Left ventricle myocardium inferior (tissue), 1 donor: Measurements from ENCODE around the gene CTNNA2. TPM values are rescaled to one million over a fixed set of nuclear protein-coding genes. Genes with fewer than 3 reads are reported as not detected.

Source experiments
- DNase-seq: peaks from one replicate; pipeline ENCODE4 v3.0.0-alpha.2; 2020
- H3K27ac ChIP-seq: fragments of 200-600 bp; replicated peaks from 2 replicates; pipeline ENCODE4 v1.8.0; 2021
- H3K27me3 ChIP-seq: fragments of 200-600 bp; 2 replicates; pipeline ENCODE4 v1.8.0; 2021; ENCODE audit warnings: low read depth
- H3K36me3 ChIP-seq: fragments of 200-600 bp; 2 replicates; pipeline ENCODE4 v1.8.0; 2021
- H3K4me1 ChIP-seq: fragments of 200-600 bp; 2 replicates; pipeline ENCODE4 v1.8.0; 2021
- H3K4me3 ChIP-seq: fragments of 200-600 bp; 2 replicates; pipeline ENCODE4 v1.8.0; 2021; ENCODE audit warnings: mild to moderate bottlenecking, moderate library complexity
- H3K9me3 ChIP-seq: fragments of 200-600 bp; replicated peaks from 2 replicates; pipeline ENCODE4 v1.8.0; 2021
- CTCF ChIP-seq: fragments of 200-600 bp; IDR thresholded peaks from 2 replicates; pipeline ENCODE4 v1.8.0; 2021; ENCODE audit warnings: antibody characterized with exemption, mild to moderate bottlenecking, borderline replicate concordance
- intact Hi-C: fragments of 100-400 bp; cut with micrococcal nuclease; formaldehyde crosslinking; loops from one replicate; pipeline ENCODE4 v1.11.0; 2022
- total RNA-seq: library from RNA; stranded (reverse); fragmentation: NEBNext Ultra II Directional; extraction: Animal tissue kit (Norgen Biotek cat#: 25700); gene quantifications from one replicate; pipeline ENCODE4 v1.2.1, GENCODE V29; 2021
- donor health status: DM: no; HTN: yes; CAD: no; lungs with severe emphysema.

The CTNNA2 gene
- total RNA-seq, 1 donor from 2014 or later: not detected

- no peaks in the 10 kb centered on the region for H3K27me3 ChIP-seq
- H3K4me1 ChIP-seq: no peaks in the 10 kb centered on the region
- no peak for DNase-seq
- H3K36me3 ChIP-seq: no peaks in the 10 kb centered on the region
- intact Hi-C loops: no loop called here
- H3K9me3 ChIP-seq: no peaks in the 10 kb centered on the region
- no peak for TF ChIP-seq CTCF
- H3K27ac ChIP-seq: no peak overlapping the region
- no peak overlapping the region for H3K4me3 ChIP-seq
Observed at GRCh38 chr2:79530443-79530842, 17.6 kb downstream of the CTNNA2 start.

DNA sequence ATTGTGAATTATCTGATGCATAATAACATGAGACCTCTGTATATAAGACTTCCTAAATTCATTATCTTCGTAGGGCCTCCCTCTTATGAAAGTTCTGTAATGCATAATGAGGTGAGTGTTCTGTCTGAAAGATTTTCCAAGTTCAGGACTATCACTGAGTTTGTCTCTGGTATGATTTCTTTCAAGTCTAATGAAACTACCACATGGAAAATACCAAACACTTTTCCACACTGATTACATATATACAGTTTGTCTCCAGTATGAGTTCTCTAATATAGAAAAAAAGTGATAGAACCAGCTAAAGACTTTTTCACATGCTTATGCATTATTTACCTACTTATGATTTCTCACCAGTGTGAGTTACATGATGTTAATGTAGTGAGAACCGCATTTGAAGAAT lies 34.7 kb downstream of the CTNNA2 start:
- DNase-seq: no peak
- H3K27me3 ChIP-seq: no peaks in the 10 kb centered on the region
- H3K4me3 ChIP-seq: no peak overlapping the region
- H3K27ac ChIP-seq: no peak overlapping the region
- H3K4me1 ChIP-seq: no peaks in the 10 kb centered on the region
- no peak for TF ChIP-seq CTCF
- no peaks in the 10 kb centered on the region for H3K36me3 ChIP-seq
- intact Hi-C loops: no loop called here
- H3K9me3 ChIP-seq: peaks cover 98% of the 10 kb centered on the region

- no peaks in the 10 kb centered on the region for H3K27me3 ChIP-seq
- no peaks in the 10 kb centered on the region for H3K4me1 ChIP-seq
- no peak overlapping the region for H3K27ac ChIP-seq
- no peaks in the 10 kb centered on the region for H3K36me3 ChIP-seq
- TF ChIP-seq CTCF: no peak
- H3K9me3 ChIP-seq: peaks cover 82% of the 10 kb centered on the region
- intact Hi-C loops: no loop called here
- no peak for DNase-seq
- no peak overlapping the region for H3K4me3 ChIP-seq
Observed at GRCh38 chr2:79552653-79553052, 39.8 kb downstream of the CTNNA2 start.

DNA sequence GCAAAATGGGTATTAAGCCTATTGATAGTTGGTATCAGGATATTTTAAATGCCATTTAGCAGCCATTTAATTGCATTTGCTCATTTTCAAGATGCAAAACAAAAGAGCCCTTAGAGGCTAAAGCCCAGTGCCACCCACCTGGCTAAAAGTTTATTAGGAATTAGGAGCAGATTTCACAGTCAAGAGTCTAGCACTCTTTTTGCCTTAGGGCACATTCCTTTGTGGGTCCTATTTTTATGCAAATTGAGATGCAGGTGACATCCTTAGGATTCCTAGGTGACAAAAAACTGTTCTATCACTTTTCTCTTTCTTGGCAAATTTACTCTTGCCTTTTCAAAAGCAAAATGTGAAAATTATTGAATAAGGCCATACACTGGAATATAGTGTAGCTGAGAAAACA lies 42.0 kb downstream of the CTNNA2 start:
- Histone ChIP-seq H3K36me3 (no peaks in the 10 kb centered on the region), H3K9me3 (peaks cover 59% of the 10 kb centered on the region), H3K4me3 (no peak overlapping the region), H3K4me1 (no peaks in the 10 kb centered on the region), H3K27ac (no peak overlapping the region), H3K27me3 (no peaks in the 10 kb centered on the region)
- intact Hi-C loops: no loop called here
- no peak for DNase-seq
- TF ChIP-seq CTCF: no peak

DNA sequence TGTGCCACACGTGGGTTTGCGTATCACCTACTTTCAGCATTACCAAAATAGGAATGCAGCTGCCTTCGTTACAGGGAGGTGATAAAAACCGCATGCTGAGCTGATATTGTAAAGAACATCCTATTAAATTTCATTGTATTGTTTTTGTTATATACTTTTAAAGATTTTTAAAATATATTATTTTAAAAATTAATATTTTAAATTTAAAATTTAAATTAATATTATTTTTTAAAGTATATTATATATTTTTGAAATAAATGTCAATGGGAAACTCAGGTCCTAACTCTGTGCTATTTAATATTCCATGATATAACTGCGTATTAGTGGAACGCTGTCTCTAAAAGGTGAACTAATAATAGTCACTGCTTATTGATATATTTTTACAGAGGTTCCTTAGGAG lies 51.2 kb downstream of the CTNNA2 start:
- Histone ChIP-seq H3K9me3 (peaks cover 19% of the 10 kb centered on the region), H3K4me1 (no peaks in the 10 kb centered on the region), H3K27ac (no peak overlapping the region), H3K36me3 (no peaks in the 10 kb centered on the region), H3K27me3 (no peaks in the 10 kb centered on the region), H3K4me3 (no peak overlapping the region)
- DNase-seq: no peak
- intact Hi-C loops: no loop called here
- no peak for TF ChIP-seq CTCF

DNA sequence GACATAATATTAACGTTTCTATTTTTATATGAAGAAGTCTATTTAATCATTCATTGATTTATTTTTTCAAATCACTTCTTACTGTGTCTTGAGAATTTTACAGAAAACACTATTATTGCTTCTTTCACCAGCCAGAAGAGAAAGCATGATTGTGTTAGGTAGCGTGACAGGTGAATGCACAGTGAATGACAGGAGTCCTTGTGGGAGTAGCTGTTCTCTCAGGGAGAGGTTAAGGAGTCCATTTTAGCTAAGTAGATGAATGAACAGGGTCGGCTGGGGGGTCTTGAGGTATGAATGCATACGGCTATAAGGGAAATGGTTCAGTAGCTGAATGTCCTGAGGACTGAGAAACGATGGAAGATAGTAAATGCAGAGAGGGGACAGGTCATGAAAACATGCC lies 56.2 kb downstream of the CTNNA2 start:
- no peak for DNase-seq
- no peaks in the 10 kb centered on the region for H3K27me3 ChIP-seq
- no peaks in the 10 kb centered on the region for H3K4me1 ChIP-seq
- H3K9me3 ChIP-seq: peaks cover 4% of the 10 kb centered on the region
- no peak overlapping the region for H3K4me3 ChIP-seq
- TF ChIP-seq CTCF: no peak
- H3K36me3 ChIP-seq: no peaks in the 10 kb centered on the region
- H3K27ac ChIP-seq: no peak overlapping the region
- intact Hi-C loops: no loop called here
